Measurements from ENCODE around the gene MTURN.

DNA sequence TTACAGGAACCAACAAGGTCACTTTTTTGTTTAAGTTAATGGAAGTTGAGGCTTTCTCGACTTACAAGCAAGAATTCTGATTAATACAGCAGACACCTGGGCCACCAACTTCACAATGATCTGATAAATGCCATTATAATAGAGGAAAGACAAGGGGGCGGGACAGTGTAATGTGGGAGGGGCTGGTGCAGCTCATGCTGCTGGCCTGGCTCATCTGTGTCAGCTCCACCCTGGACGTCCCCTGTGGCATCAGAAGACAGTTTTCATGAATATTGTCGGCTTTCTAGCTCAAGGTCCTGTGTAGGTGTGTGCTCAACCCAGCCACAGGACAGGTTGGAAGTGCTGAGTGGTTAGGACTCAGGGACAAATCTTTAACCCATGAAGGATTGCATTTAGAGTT, 57.0 kb downstream of the MTURN start:
- TF ChIP-seq YY1 (IDR thresholded peaks at IDR 0.05; ENCODE audit: low read depth) = no peak
- TF ChIP-seq TAF1 (IDR thresholded peaks at IDR 0.05; ENCODE audit: low read depth) = no peak
- no peak for TF ChIP-seq RAD21 (IDR thresholded peaks at IDR 0.05; ENCODE audit: low read depth)
- no peak for TF ChIP-seq REST (IDR thresholded peaks at IDR 0.05; ENCODE audit: low read depth)
- no peak for TF ChIP-seq MAX (IDR thresholded peaks at IDR 0.05)
- TF ChIP-seq EGR1 (IDR thresholded peaks at IDR 0.05) = no peak
- TF ChIP-seq FOXM1 (IDR thresholded peaks at IDR 0.05; ENCODE audit: borderline replicate concordance, low read depth) = no peak
- TF ChIP-seq TEAD4 (IDR thresholded peaks at IDR 0.05) = no peak
- no peak for TF ChIP-seq TCF12 (IDR thresholded peaks at IDR 0.05; ENCODE audit: low read depth)
- no peak for TF ChIP-seq USF1 (IDR thresholded peaks at IDR 0.05)
- no peak for TF ChIP-seq EP300 (IDR thresholded peaks at IDR 0.05; ENCODE audit: borderline replicate concordance)
- no peak for TF ChIP-seq NFIC (IDR thresholded peaks at IDR 0.05)
- no peak for TF ChIP-seq ZBTB7A (IDR thresholded peaks at IDR 0.05; ENCODE audit: low read depth)
- TF ChIP-seq CREB1 (IDR thresholded peaks at IDR 0.05; ENCODE audit: low read depth) = no peak

Measured in Ishikawa (cell line).